ENCODE measurements around the gene ZNF341.
"Not testable (repeated sequence)": the region's sequence is repeated elsewhere in the genome, so short reads cannot be mapped to it uniquely, and the experiment has no call there.

The ZNF341 gene

DNA sequence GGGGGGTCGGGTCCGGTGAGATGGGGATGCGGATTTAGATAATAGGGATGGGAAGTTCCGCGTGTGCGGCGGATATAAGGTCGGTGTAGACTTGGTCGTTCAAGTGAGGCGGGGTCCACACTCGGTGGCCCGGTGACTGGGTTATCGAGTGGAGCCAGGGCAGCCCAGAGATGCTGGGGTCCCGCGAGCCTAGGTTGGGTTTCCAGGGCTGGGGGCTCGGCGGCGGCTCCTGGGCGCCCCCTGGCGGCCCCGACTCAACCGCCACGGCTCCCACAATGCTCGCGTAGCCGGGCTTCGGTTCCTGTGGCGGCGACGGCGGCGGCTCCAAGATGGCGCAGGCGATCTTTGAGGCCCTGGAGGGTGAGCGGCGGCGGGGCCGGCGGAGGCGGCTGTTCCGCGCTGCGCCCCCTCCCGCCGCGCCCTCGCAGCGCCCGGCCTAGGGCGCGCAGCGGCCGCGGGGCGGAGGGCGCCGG, at the start of gene ZNF341:
ZNF341 (plus strand) TSS at position 304 of the 473 bp plus-strand sequence; CDS start at position 330, 26 bp downstream.
- peak; percentile 93 for DNase-seq

DNA sequence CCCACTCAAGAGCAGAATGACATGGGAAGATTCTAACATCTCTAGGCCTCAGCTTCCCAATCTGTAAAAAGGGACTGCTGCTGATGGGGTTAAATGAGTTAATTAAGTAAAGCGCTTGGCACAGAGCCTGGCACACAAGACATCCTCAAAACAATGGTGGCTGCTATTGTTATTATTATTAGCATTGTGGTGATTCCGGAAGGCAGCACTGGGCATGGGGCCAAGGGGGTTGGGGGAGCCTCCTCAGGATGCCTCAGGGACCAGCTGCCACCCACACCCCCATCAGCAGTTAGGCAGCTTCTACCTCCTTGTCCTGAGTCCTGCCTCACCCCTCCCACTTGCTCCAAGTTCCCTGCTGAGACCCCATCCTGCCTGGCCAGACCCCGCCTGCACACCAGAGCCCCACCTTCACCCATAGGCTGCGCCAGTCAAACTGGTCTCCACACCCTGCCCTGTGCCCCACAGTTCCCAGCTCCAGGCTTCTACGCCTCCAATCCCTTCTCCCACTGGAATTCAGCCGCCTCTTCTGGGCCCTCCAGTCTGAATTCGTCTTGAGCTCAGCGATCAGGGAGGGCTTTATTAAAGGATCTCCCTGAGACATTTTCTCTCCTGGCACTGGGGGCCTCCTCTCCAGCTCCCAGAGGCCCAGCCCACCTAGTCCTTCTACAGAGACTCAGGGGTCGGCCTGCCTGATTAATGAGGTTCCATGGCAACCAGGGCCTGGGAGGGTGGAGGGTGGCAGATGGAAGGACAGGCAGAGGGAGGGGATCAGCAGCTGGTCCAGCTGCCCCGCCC, 47.1 kb upstream of the ZNF341 start:
- DNase-seq, result no peak

DNA sequence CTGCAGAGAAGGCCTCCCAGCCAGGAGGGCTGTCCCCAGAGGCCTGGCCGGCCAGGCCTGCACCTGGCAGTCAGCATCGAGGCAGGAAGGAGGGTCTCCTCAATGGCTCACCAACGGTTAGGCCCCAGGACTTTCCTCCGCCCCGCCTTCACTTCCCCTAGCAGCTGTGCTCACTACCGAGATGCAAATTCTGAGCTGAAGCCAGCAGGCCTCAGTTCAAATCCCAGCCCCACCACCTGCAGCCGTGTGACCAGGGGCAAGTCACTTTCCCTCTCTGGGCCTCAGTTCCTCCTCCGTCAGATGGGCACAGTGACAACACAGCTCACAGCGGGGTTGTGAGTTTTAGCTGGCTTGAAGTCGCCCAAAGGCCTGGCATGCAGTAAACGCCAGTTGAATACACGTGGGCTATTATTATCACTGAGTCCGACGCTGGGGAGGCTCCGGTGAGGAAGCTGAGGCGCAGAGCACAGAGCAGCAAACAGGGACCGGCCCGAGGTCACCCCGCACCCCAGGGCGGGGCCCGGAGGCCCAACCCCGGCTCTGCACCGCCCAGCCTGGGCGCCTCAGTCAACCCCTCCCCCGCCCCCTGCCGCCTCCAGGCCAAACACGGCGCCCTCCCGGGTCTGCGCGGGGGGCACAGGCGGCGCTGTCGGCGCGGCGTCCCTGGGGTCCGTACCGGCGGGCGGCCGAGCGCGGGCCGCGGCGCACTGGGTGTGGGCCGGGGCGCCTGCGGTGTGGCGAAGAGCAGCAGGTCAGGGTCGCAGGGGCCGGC, 46.3 kb upstream of the ZNF341 start:
- peak; percentile 36 to 43 for DNase-seq

DNA sequence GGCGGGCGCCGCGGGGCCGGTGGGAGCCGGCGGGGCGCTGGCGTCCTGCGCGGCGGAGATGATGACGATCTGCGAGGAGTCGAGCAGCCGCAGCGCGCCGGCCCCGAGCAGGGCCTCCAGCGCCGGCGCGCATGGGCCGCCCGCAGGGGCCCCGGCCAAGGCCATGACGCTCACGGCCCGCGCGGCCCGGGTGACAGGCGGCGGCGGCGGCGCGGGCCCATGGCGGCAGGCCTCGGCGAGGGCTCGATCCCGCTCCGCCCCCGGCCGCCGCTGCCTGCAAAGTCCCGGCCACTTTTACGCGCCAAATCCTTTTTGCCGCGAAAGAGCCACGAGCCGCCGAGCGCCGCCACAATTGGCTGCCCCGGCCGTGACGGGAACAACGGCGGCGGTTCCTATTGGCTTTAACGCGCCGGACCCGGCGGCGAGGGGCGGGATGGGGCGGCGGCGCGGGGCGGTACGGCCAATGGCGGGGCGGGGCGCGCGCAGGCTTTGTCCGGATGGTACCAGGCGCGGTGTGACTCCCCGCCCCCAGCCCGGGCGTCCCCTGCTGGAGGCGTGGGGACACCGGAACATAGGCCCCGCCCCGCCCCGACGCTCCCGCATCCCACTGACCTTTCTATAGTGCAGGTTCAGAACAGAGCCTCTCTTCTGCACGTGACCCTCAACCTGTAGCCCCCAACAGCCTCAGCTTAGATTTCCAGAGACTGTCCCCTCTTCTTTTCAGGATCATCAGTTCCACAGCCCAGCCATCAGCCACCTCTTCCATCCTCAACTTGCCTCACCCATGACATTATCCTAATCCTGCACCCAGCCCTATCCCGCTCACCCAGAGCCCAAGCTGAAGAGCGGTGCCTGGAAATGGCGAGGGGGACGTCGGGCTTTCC, 45.5 kb upstream of the ZNF341 start, which contains the start of gene E2F1:
E2F1 (minus strand) TSS at position 286 of the 884 bp plus-strand sequence; CDS start at position 165, 121 bp downstream.
- DNase-seq, result peak; percentile 94 to 95

DNA sequence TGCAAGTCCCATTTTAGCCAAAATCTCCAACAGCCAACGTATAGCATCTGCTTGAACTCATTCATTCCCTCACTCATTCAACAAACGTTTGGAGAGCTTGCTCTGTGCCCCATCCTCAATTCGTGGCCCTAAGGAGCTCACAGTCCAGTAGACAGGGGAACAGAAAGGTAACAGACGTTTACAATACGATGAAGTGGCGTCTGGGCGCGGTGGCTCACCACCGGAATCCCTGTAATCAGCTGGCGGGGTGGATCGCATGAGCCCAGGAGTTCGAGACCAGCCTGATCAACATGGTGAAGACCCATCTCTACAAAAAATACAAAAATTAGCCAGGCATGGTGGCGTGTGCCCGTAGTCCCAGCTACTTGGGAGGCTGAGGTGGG, 44.8 kb upstream of the ZNF341 start:
- no peak for DNase-seq

DNA sequence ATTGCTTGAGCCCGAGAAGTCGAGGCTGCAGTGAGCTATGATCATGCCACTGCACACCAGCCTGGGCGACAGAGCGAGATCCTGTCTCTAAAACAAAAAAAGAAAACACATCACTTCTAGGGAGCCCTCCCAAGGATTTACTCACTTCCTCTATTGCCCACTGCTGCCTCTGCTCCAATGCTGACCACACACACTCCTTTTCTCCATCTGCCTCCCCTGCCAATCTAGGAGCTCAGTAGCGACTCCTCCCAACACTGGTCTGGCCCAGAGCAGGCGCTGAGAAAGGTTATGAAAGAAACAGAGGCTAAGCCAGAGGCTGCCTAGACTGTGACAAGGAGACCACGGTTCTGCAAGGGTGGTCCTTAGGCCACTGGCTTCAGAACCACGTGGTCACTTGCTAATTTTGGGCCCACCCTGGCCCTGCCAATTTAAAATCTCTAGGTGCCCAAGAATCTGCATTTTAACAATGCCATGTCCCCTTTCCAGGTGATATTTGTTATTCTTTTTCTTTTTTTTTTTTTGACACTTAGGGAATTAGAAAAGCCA, 44.4 kb upstream of the ZNF341 start:
- peak in 1 of 2 donors; percentile 25 for DNase-seq

DNA sequence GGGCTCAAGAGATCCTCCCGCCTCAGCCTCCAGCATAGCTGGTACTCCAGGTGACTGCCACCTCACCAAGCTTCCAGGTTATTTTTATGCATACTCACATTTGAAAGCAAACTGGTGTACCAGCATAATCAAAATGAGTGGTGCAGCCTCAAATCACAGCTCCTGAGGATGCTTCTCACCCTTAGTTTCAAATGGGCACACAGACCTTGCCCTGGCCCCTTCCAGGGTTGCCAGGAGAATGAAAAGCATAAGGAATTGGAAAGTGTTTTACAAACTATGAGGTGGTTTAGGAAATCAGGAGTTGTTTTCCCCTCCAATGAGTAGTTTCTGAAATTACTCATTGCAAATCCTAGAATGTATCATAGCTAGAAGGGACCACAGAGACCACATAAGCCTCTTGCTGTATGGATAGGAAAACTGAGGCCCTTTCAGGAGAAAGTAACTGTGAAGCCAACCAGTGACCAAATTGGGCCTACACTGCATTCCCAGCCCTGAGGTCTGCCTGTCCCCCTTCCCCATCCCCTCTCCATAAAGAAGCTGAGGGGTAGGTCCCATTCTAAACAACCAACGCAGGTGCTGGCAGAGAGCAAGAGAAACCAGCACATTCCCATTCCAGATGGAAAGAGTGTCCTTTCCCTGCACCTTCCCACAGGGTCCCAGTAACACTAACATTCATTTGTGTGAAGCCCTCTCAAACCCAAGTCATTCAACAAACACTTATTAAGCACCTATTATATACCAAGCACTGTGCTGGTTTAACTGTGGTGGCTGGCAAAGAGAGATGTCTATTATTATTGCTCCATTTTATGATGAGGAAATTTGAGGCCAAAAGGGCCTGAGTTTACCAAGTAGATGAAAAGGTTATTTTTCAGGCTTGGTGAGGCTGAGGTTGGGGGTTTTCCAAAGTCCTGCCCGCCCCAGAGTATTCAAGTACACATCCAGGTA, 43.5 kb upstream of the ZNF341 start:
- DNase-seq, result no peak

DNA sequence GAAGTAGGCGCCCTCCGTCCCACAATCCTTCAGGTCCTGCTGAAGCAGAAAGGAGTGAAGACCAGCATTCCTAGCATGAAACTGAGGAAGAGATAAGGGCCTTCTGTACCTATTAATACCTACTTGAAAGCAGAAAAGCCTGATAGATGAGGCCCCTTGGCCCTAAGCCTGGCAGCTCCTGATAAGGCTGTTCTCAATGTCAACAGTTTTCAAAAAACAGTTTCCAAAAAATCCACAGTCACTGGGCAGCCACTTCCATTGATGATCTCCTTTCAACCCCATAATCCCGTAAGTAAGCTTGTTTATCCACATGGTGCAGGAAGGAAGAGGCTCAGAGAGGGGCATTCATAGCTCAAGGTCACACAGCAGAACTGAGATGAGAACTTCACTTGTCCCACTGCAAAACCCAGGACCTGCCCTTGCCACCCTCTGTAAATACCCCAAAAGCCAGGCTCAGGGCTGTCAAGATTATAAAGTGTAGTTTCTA, 42.8 kb upstream of the ZNF341 start:
- no peak for DNase-seq

DNA sequence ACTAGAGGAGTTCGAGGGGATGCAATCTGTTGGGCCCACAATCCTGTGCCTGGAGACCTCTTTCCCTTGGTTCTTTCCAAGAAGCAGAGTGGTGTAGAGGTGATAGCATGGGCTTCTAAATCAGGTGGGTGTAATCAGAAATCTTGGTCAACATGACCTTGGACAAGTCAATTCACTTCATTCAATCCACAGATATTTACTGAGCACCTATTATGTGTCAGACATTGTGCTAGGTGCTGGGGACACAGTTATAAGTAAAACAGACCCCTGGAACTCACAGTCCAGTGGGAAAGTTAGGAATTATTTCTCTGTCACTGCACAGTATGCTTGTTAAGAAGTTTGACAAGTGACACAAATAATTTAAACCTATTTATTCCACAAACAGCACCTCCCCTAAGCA, 42.3 kb upstream of the ZNF341 start:
- DNase-seq, result no peak

DNA sequence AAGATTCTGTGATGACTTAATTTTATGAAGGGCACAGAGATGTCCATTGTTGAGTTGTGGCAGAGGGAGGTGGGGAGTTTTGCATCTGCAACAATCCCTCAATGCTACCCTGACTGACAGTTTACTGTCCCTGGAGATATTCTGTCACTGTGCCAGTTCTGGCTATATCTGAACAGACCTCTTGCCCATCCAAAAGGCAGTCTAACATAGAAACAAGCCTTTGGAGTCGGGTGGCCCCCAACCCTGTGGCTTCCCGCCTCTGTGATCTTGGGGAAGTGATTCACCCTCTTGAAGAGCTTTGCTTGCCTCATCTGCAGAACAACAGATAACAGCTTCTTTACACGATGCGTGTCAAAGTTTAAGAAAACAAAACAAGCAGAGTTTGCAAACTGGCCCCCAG, 41.8 kb upstream of the ZNF341 start:
- peak; percentile 42 to 79 for DNase-seq

DNA sequence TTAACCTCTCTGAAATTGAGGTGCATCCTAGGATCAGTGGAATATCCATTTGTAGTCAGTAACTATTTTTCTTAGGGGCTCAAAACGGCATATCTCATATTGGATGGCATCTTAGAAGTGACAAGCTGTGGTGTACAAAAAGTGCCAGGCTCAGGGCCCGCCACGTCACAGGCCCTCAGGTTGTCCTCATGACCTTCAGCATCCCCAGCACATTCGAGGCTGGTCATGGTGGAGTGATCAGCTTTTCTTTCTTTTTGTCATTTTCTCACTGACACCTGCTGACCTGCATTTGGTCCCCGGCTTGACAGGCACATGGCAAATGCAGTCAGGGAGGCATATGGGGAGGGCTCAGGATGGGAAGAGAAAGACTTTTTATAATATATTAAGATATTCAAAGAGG, 38.5 kb upstream of the ZNF341 start:
- DNase-seq, result no peak

DNA sequence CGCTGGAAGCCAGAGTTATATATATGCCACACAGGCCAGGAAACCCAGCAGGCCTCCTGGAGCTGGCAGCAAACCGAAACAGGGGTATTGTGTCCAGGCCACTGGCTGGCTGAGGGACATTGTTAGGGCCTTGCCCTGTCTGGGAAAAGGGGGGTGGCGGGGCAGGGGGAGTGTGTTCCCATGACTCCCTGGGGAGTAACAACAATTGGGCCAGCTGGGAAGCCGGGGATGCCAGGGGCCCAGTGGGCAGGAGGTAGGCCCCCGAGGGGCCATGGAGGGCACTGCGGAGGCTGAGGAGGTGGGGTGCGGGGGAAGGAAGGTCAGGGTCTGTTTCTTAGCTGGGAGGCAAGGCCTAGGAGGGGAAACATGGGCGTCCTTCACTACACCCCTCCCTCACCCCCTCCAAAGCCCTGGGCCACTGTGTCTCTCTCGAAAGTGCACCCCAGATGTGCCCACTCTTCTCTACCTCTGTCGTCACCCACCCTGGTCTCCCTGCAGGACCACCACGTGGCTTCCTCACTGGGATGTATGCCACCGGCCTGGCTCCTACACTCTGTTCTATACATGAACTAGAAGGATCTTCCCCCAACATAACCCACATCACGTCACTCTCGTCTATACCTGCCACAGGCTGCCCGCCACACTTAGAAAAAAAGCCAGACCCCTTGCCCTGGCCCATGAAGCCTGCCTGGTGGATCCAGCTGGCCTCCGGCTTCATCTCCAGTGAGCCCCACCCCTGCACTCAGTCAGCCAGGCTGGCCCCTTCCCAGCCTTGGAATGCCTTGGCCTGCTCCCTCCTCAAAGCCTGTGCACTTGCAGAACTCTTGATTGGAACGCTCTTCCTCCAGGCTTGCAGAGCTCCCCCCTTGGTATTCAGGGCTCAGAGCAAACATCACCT, 37.8 kb upstream of the ZNF341 start:
- no peak for DNase-seq

DNA sequence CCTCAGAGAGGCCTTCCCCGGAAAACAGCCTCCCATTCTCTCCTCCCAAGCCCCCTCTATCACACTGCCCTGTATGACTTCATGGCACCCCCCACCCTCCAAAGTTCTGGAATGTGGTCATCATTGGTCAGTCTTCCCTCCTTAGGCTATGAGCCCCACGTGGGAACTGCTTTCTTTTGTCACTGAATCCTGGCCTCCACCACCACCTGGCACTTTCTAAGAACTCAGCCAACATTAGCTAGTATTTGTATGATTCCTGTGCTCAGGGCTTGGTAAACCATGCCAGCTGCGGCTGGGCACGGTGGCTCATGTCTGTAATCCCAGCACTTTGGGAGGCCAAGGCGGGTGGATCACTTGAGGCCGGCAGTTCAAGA, 37.2 kb upstream of the ZNF341 start:
- DNase-seq, result no peak

DNA sequence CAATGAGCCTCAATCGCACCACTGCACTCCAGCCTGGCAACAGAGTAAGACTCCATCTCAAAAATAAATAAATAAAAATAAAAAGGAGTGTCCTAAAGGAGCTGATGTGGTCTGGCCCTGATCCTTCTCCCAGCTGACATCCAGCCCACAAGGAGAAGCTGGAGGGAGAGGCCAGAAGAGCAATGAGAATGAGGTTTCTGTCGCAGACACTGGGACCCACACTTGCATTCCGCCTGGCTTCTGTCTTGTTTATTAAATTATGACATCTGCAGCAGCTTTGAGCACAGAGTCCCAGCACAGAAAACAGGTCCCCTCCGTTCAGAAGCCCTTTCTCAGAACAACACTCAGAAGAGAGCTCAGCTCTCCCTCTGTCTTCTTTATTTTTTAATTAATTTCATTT, 35.3 kb upstream of the ZNF341 start:
- no peak for DNase-seq

DNA sequence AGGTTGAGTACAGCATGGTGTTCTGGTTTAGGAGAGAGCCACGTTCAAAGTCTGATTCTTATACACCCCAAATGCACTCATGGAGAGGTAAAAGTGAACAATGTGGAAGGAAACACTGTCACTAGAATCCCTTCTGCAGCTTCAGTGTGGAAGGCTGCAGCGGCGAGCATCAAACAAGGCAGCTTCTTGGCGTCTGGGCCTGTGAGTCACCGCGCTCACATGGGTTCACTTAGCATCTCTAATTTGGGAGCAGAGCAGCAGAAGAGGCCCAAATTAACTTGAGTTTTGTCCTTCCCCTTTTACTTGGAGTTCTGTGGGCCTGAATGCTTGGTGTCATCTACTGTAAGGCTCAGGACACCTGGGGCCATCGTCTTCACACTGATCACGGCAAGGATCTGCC, 34.7 kb upstream of the ZNF341 start:
- DNase-seq, result no peak

DNA sequence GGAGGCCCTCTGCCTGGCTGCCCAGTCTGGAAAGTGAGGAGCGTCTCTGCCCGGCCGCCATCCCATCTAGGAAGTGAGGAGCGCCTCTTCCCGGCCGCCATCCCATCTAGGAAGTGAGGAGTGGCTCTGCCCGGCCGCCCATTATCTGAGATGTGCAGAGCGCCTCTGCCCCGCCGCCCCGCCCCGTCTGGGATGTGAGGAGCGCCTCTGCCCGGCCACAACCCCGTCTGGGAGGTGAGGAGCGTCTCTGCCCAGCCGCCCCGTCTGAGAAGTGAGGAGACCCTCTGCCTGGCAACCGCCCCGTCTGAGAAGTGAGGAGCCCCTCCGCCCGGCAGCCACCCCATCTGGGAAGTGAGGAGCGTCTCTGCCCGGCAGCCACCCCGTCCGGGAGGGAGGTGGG, 32.8 kb upstream of the ZNF341 start:
- not testable (repeated sequence) for DNase-seq

DNA sequence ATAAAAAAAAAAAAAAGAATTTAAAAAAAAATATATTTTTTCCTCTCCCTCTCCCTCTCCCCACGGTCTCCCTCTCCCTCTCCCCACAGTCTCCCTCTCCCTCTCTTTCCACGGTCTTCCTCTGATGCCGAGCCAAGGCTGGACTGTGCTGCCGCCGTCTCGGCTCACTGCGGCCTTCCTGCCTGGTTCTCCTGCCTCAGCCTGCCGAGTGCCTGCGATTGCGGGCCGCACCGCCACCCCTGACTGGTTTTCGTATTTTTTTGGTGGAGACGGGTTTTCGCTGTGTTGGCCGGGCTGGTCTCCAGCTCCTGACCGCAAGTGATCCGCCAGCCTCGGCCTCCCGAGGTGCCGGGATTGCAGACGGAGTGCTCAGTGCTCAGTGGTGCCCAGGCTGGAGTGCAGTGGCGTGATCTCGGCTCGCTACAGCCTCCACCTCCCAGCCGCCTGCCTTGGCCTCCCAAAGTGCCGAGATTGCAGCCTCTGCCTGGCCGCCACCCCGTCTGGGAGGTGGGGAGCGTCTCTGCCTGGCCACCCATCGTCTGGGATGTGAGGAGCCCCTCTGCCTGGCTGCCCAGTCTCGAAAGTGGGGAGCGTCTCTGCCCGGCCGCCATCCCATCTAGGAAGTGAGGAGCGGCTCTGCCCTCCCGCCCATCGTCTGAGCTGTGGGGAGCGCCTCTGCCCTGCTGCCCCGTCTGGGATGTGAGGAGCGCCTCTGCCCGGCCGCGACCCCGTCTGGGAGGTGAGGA, 30.9 kb upstream of the ZNF341 start:
- not testable (repeated sequence) for DNase-seq

DNA sequence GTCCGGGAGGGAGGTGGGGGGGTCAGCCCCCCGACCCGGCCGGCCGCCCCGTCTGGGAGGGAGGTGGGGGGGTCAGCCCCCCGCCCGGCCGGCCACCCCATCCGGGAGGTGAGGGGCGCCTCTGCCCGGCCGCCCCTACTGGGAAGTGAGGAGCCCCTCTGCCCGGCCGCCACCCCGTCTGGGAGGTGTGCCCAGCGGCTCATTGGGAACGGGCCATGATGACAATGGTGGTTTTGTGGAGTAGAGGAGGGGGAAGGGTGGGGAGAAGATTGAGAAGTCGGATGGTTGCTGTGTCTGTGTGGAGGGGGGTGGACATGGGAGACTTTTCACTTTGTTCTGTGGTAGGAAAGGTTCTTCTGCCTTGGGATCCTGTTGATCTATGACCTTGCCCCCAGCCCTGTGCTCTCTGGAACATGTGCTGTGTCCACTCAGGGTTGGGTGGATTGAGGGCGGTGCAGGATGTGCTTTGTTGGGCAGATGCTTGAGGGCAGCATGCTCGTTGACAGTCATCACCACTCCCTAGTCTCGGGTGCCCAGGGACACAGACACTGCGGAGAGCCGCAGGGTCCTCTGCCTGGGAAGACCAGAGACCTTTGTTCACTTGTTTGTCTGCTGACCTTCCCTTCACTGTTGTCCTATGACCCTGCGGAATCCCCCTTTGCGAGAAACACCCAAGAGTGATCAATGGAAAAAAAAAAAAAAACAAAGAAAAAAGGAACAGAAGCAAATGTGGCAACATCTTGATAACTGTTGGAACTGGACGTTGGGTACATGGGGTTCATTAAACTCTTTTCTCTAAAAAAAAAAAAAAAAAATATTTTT, 30.0 kb upstream of the ZNF341 start:
- no peak for DNase-seq

DNA sequence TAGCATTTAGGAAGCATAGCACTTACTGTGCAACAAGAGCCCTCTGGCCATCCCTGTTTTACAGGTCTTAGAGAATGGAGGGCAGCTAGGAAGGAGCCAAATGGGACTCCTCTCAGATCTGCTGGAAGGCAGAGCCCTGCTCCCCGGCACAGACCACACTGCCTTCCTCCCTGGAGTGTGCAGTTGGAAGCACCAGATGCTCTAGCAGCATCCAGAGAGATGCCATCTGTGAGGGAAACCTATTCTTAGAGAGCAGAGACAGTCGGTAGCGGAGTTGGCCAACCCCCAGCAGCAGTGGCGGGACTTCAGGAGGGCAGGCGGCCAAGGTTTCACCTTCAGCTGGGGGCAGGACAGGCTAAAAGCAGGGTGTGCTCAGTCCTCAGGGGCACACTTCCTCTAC, 28.9 kb upstream of the ZNF341 start:
- no peak for DNase-seq

Data from CD4-positive, alpha-beta T cell treated with Interleukin-4 for 1 hour (primary cell).